ENCODE results near the gene TANC1.

TANC1 gene

DNA sequence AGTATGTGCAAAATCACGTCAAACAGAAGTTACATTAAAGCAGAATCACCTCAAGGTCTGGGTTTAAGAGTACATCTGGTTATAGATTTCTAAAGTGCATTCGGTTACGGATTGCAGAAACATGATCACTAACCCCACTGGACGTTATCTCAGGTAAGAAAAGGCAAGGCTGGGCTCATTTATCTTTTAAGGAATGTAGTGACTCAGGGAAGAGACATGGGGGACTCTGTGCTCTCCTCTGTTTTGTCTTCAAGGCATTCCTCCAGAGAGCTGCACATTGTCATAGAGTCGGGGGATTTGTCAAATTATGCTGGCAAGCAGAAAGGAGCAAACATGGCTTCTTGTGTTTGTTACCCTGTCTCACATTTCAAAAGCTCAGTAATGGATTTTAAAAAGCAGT lies 303.7 kb downstream of the TANC1 start:
- Mint-ChIP-seq H3K9me3 (no peaks in the 10 kb centered on the region), H3K36me3 (ENCODE audit: low read depth) (peaks cover 43% of the 10 kb centered on the region), H3K27ac (no peak overlapping the region), H3K4me1 (ENCODE audit: low read depth) (peaks cover 5% of the 10 kb centered on the region), H3K4me3 (no peak overlapping the region), H3K27me3 (no peaks in the 10 kb centered on the region)

DNA sequence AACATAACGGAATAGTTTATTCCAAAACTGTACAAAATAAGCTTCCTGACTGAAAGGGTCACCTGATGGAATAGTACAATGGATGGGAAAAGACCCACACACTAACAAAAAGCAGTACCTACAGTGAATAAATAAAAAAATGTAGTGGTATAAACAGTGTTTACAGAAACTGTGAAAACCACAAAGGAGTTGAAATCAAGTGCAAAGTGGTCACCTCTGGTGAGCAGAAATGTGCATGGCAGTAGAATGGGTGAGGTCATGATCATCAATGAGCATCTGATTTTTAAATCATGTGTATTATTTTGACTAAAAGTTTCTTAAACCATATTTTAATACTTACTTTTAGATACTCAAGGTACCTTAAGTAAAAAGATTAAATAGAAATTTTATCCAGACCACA lies 306.7 kb downstream of the TANC1 start:
- Mint-ChIP-seq H3K36me3 (ENCODE audit: low read depth) (peaks cover 40% of the 10 kb centered on the region), H3K27ac (no peak overlapping the region), H3K27me3 (no peaks in the 10 kb centered on the region), H3K9me3 (no peaks in the 10 kb centered on the region), H3K4me3 (no peak overlapping the region), H3K4me1 (ENCODE audit: low read depth) (peaks cover 5% of the 10 kb centered on the region)

GRCh38 chr2:159279700-159280099 lies 311.3 kb downstream of the TANC1 start:
- Mint-ChIP-seq H3K36me3 (ENCODE audit: low read depth) (peaks cover 23% of the 10 kb centered on the region), H3K27ac (no peak overlapping the region), H3K4me3 (no peak overlapping the region), H3K9me3 (no peaks in the 10 kb centered on the region), H3K4me1 (ENCODE audit: low read depth) (peaks cover 24% of the 10 kb centered on the region), H3K27me3 (no peaks in the 10 kb centered on the region)

DNA sequence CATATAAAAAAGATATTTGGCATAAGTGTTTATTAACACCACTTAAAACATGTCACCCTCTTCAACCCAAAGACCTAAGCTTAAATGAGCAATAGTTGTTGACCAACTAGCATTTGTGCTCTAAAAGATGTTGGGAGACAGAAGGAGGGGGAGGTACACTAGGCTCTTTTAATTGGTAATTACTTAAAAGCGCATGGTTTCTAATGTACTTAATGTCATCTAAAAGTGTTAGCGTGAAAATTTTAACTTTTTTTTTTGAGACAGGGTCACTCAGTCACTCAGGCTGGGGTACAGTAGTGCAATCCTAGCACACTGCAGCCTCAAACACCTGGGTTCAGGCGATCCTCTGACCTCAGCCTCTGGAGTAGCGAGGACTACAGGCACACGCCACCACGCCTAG lies 312.6 kb downstream of the TANC1 start:
- no peak overlapping the region for H3K4me3 Mint-ChIP-seq
- H3K27me3 Mint-ChIP-seq: no peaks in the 10 kb centered on the region
- H3K36me3 Mint-ChIP-seq (ENCODE audit: low read depth): peaks cover 18% of the 10 kb centered on the region
- no peaks in the 10 kb centered on the region for H3K9me3 Mint-ChIP-seq
- peaks cover 30% of the 10 kb centered on the region for H3K4me1 Mint-ChIP-seq (ENCODE audit: low read depth)
- H3K27ac Mint-ChIP-seq: no peak overlapping the region
